GM21619 (cell line): ENCODE measurements around the gene FUT7.
"Not testable (repeated sequence)": the region's sequence is repeated elsewhere in the genome, so short reads cannot be mapped to it uniquely, and the experiment has no call there.

ENCODE experiments used
- ATAC-seq: cut with Tn5 transposase; IDR thresholded peaks from one replicate; pipeline ENCODE4 v1.9.1; 2021; ENCODE audit not compliant: unreplicated experiment

FUT7 gene

DNA sequence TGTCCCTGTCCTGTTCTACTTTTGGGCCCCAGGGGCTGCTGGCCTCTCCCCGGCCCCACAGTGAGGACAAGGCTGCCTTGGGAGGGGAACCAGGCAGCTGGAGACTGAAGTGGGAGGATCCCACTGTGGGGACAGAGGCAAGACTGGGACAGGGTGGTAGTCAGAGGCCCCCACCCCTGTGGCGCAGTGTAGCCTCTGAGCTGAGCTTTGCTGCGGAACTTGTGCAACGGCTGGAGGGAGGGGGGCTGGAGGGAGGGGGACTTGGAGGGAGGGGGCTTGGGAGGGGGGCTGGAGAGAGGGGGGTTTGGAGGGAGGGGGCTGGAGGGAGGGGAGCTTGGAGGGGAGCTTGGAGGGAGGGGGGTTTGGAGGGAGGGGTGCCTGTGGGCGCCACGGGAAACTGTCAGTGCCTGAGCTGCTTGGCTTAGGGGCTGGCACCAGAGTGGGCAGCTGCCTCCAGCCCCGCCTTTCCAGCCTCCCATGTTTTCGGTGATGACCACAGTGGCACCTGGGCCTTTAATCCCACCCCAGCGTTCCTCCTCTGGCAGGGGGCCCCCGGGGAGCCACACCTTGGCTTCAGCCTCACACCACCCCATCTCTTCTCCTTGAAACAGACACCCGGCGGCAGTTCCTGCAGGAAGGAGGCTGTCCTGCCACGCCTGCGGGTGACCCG lies 2.3 kb upstream of the FUT7 start:
- no peak for ATAC-seq

DNA sequence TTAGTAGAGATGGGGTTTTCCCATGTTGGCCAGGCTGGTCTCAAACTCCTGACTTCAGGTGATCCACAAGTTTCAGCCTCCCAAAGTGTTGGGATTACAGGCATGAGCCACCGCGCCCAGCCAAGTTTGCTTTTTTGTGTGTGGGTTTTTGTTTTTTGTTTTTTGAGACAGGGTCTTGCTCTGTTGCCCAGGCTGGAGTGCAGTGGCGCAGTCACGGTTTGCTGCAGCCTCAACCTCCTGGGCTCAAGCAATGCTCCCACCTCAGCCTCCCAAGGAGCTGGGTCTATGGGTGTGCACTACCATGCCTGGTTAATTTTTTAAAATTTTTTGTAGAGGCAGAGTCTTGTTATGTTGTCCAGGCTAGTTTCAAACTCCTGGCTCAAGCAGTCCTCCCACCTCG lies 1.6 kb upstream of the FUT7 start:
- ATAC-seq: not testable (repeated sequence)

DNA sequence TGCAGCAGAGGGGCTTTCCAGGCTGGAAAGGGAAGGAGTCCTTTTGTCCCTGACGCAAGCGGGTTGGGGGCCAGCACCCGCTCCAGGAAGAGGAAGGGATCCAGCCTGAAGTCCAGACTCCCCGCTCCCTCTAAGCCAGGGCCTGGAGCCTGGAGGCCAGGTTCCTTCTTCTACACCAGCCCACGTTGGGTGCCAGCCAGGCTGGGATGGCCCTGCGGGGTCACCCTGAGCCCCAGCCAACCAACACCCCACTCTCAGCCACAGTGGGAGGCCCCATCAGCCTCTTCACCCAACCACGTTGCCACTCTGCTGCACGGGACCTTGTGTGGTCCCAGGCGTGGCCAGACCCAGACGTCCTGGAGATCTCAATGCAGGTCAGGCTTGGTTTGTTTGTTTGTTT lies 970 bp upstream of the FUT7 start:
- no peak for ATAC-seq

DNA sequence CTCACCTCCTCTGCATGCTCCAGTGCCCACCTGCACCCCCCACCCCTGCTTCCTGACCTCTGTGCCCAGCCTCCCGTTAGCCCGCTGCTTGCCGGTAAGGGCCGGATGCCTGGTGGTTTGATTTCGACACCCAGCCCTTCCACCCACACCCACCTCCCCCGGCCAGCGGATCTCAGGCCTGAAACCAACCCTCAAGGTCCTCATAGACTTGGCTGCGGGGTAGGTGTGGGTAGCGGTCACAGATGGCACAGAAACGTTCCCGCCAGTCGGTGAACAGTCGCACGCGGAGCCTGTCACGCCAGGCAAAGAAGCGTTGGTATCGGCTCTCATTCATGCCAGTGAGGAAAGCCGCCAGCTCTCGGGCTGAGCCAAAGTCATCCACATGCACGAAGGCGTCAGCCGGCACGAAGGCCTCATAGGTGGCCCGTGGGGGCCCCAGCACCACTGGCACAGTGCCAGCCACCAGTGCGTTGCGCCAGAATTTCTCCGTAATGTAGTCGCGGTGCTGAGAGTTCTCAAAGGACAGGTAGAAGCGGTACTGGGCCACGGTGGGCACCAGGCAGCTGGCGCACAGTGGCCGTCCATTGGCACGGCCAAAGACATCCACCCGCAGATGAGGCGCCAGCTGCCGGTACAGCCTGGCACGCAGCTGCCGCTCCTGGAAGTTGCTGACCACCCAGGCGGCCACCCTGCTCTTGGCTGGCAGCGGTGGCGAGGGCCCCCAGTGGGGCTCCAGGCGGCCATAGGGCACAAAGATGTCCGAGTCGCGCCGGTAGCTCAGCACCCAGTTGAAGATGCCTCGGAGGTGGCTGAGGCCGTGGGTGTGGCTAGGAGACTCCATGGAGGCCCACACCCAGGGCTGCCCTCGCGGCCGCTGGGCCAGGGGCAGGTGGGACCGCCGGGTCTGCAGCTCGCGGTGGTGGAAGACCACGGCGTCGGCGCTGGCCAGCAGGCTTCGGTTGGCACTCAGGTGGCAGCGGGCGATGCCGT lies 1.1 kb downstream of the FUT7 start:
- ATAC-seq: no peak

DNA sequence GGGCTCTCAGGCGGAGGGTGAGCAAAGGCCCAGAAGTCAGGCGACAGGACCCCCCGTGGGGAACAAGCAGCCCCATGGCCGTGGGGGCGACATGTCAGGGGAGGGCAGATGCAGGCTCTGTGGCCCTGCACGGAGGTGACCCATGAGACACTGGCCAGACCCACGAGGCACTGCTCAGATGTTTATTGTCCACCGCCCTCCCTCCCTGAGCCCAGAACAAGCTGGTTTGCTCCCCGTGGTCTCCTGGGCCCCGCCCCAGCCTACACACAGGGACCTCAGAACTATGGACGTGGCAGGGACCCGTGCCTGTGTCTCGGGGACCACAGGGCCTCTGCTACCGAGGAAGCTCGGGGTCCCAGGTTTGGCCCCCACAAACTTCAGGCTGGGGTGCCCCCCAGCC lies 1.9 kb downstream of the FUT7 start:
- ATAC-seq: no peak

DNA sequence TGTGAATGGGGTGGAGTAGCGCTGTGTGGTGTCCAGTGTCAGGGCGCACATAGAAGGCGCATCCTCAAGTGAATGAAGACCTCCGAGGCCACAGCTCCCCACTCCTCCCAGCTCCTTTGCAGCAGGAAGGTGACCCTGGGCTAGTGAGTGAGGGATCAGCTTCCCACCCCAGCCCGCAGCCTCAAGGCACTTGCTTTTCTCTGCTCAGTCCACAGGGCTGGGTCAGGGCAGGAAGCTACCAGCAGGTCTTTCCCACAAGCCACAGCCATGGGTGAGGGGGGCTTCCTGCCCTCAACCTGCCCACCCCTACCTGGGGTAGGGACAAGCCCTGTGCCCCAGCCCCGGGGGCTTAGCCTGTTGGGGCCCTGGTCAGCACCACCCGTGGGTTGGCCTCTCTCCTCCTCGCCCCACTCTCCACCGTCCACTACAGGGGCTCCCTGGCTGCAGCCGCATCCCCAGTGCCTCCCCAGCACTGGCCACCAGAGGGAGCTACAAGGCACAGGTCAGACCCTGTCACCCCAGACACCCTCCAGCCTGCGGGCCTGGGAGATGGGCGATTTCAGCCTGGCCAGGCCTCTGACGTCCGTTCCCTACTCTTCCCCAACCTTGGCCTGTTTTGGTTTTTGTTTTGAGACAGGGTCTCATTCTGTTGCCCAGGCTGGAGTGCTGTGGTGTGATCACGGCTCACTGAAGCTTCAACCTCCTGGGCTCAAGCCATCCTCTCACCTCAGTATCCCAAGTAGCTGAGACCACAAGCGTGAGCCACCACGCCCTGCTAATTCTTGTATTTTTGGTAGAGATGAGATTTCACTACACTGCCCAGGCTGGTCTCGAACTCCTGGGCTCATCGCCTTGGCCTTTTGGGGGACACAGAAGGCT lies 2.6 kb downstream of the FUT7 start:
- peak; percentile 43 for ATAC-seq

DNA sequence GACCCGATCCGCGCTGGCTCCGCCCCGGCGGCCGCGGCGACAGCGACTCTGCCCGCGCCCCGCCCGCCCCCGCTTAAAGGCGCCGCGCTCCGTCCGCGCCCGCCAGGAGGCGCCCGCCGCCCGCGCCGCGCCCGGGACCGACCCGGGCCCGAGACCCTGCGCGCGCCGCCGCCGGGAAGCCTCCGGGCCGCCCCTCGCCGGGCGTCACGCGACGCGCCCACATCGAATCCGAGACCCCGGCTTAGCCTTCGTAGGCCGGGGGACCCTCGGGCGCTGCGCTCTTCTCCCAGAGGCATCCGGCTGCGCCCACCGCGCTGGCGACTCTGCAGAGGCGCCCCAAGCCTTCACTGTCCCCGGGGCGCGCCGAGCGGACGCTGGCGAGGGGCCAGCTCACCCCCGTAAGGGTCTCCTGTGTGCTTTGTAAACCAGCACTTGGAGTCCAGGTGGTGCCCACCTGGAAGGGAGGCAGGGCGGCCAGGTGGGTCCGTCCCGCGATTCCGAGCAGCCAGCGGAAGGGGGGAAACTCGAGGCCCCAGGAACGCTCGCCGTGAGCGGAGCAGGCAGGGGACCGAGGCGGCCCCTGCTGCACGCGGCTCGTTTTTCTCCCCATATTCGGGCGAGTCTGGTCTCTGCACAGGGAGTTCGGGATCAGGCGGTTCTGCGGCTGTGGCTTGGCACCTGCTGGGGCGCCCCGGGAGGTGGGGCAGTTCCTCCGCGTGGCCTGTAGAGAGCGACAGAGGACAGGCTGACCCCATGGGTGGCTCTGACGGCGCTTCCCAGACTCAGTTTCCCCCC lies 3.4 kb downstream of the FUT7 start:
- ATAC-seq: peak; percentile 29

DNA sequence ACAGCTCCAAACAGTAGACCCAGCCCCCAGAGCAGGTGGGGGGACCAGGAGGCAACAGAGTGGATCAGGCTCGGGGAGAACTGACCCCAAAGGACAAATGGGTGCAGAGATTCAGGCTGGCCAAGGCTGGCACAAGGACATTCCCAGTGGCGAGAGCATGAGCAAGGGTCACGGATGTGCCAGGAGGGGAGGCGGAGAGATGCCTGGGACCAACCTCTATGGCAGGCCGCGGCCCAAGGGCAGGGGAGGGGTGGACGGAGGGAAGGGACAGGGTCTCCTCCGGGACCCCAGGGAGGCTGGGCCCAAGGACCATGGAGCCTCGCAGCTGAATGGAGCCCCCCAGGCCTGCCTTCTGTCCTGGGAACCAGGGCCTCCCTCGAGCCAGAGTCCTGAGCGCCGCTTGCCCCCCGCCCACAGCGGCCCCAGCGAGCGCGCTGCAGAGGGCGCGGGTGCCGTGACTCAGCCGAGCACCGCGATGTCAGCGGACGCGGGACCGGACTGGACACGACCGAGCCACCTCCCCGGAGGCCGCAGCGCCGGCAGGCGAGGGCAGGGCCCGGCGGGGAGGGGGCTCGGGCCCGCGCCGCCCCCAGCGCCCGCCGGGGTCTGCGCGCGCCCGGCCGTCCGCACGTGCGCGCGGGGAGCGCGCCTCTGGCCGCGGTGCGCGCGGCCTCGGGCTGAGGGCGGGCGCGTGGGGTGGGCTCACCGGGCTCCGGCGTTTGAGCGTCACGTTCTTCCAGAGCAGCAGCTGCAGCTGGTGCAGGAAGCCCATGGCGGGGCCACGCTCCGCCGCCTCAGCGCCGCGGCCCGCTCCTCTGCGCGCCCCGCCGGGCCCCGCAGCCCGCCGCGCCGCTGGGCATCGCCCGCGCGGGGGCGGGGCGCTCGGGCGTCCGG lies 4.3 kb downstream of the FUT7 start, which contains the start of gene ABCA2:
Gene ABCA2, minus strand, starts transcription at position 869 of the 894 bp plus-strand sequence. Its CDS starts 97 bp downstream, at position 772.
- no peak for ATAC-seq

DNA sequence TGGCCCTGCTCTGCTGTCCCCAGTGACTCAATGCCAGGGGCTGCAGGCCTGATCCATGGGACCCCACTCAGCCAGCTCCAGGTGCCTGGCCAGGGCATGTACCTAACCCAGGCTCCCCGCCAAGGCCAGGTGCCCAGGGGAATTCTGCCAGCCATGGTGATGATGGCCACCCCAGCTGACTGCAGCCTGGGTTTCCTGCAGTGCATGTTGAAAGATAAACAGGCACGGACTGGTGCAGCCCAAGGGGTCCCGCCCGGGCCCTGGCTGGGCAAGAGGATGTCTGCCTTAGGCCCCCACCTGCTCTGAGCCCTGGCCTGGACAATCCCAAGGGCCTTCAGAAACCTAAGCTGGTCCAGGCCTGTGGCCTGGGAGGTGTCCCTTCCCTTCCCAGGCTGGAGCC lies 5.1 kb downstream of the FUT7 start:
- no peak for ATAC-seq

DNA sequence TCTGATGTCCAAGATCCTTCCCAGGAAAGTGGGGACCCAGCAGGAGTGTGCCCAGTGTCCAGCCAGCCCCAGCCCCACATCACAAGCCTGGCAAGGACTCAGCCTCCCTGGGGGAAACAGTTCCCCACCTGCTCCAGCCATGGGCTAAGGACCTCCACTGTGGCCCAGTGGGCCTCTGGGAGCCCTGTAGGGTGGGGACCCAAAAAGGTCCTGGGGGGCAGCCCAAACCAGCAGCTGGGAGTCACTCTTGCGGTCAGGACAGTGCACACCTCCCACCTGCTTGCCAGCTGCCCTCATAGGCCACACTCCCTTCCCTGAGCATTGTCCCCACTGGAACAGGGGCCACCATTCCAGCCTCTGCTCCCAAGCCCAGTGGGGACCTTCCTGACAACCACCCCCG lies 5.5 kb downstream of the FUT7 start:
- no peak for ATAC-seq

DNA sequence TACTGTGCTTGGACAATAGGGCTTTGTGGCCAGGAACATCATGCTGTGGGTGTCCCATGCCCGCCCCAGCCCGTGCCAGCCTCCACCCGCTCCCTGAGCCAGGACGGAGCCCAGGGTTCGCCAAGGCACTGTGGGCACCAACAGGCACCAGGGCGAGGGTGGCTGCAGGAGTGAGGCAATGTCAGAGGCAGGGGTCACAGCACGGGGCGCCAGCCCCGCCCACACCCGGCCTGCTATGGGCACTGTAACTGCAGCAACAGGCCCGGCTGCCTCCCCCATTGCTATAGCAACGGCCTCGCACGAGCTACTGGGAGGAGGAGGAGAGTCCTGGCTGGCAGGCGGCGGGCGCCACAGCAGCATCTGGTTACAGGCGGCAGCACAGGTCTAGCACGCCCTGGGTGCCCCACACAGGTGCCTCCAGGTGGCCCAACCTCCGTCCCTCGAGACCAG lies 6.3 kb downstream of the FUT7 start:
- ATAC-seq: no peak

DNA sequence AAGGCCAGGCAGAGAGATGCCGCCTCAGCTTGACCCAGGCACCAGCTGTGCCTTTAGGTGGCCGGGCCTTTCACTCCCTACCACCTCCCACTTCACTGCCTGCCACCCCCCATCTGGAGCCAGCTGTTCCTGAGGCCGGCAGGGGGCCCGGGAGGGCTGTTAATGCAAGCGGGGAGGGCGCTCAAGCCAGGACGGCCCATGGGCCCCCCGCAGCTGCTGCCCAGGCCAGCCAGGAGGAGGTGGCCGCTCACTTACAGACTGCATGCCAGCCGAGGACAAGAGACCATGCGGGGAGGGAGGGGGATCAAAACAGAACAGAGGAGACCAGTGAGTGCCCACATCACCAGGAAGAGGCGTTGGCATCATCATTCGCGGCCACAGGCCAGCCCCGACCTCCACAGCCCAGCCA lies 8.3 kb downstream of the FUT7 start:
- no peak for ATAC-seq

DNA sequence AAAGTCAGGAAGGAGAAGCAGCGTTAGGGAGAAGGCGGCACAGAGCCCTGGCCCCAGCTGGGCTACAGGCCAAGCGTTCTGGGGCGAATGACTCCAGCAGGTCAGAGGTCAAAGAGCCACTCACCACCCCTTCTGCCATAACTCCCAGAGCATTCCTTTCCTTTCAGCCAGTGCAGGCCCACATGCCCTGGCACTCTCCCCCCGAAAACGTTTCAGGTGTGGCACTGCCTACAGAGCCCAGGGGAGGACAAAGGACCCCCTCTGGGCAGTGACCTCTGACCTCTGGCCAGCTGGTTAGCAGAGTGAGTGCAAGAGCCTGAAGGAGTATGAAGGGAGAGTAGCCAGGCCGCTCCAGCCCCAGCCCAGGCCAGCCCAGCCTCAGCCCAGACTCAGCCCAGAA lies 8.7 kb downstream of the FUT7 start:
- ATAC-seq: no peak

DNA sequence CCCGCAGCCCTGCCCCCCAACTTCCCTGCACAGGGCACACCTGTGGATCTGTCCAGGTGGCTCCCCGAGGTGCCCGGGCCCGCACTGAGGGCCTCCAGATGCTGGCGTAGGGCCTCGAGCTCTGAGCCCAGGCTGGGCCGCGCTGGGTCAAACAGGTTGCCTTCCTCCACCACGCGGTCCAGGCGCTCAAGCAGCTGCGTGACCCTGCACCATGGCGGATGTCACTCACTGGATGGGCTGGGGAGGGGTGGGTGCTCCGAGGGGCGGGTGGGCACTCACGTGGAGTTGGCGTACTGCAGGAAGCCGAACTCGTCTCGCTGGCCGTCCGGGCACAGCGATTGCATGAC lies 9.3 kb downstream of the FUT7 start:
- no peak for ATAC-seq

DNA sequence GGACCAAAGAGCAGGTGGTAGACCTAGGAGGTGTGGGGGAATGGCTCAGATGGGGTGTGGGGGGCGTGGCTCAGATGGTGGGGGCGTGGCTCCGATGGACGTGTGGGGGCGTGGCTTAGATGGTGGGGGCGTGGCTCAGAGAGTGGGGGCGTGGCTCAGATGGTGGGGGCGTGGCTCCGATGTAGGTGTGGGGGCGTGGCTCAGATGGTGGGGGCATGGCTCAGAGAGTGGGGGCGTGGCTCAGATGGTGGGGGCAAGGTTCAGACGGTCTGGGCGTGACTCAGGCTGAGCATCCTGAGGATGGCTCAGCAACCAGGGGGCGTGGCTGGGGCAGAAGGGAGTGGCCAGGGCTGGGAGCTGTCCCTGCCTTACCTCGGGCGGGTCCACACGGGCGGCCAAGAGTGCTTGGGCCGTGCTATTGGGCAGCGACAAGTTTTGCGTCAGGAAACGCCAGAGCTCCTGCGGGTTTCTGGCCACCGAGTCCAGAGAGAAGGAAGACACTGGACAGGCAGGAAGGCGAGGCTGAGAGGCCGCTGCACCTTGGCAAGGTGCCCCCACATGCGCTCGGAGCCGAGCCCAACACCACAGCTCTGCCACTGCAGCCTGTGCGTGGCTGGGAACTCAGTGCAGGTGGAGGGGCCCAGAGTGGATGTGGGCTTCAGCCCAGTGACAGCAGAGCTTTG lies 9.8 kb downstream of the FUT7 start:
- no peak for ATAC-seq

DNA sequence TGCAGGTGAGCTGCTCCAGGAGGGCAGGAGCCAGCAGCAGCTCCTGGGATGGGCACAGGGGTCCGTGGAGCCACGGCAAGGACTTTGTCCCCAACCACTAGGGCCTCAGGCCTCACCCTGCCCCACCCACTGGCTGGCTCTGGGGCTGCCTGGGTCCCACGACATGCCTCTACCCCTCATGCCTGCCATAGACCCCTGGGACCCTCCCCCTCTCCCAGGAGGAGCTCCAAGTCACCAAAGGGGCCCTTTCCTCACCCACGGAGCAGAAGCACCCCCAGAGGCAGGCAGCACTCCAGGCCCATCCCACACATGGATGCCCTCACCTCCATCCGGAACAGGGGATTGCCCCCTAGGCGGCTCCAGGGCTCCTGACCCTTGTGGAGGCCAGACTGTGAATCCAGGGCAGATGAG lies 10.3 kb downstream of the FUT7 start:
- no peak for ATAC-seq

DNA sequence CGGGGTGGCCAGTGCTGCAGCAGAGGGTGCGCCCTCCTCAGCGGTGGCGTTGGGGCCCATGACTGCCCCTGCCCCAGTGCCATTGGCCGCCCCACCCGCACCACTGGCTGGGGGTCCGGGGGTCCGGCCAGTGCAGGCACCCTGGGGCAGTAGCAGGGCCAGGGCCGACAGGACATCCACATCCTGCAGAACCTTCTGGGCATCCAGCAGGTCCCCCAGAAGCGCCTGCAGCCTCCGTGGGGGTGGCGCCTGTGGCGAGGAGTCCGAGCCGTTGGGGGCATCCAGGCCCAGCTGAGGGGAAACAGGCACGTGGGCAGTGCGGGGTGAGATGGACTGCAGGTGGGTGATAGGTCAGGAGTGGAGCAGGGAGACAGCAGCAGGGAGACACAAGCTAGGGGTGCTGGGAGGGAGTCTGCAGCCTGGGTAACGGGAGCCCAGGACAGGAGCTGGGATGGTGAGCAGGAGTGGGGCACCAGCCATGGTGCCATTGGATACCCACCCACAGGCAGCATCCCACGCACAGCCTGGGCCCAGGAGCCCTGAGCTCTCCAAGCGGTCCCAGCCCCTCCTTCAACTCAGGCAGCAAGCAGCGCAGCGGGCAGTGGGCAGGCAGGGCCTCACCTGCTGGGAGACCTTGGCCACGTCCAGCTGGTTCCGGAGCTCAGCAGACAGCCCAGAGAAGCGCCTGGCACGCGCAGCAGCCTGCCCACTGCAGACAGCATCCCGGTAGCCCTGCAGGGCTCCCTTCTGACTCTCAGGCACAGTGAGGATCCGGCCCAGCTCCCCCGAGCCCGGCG lies 10.9 kb downstream of the FUT7 start:
- no peak for ATAC-seq
